HG03159 (cell line): ENCODE measurements around the gene BCAR1.
"Not testable (repeated sequence)": the region's sequence is repeated elsewhere in the genome, so short reads cannot be mapped to it uniquely, and the experiment has no call there.

Experiments
- ATAC-seq: cut with Tn5 transposase; IDR thresholded peaks from one replicate; pipeline ENCODE4 v1.9.1; 2021; ENCODE audit warnings: mild to moderate bottlenecking, moderate library complexity; ENCODE audit not compliant: unreplicated experiment

The BCAR1 gene

GRCh38 chr16:75240633-75241032 lies 10.8 kb downstream of the BCAR1 start:
- ATAC-seq: not testable (repeated sequence)

- no peak for ATAC-seq
Measured at GRCh38 chr16:75239542-75240122, 11.8 kb downstream of the BCAR1 start.

- no peak for ATAC-seq
Measured at GRCh38 chr16:75238853-75239541, 12.4 kb downstream of the BCAR1 start.

GRCh38 chr16:75238132-75238852 lies 13.1 kb downstream of the BCAR1 start:
- ATAC-seq: no peak

- ATAC-seq: no peak
Measured at GRCh38 chr16:75237398-75238131, 13.9 kb downstream of the BCAR1 start.

GRCh38 chr16:75236736-75237397 lies 14.6 kb downstream of the BCAR1 start:
- ATAC-seq: no peak

GRCh38 chr16:75236232-75236631 lies 15.2 kb downstream of the BCAR1 start:
- no peak for ATAC-seq

- no peak for ATAC-seq
Measured at GRCh38 chr16:75235721-75236193, 15.7 kb downstream of the BCAR1 start.

GRCh38 chr16:75234856-75235696 lies 16.3 kb downstream of the BCAR1 start:
- no peak for ATAC-seq

- no peak for ATAC-seq
Measured at GRCh38 chr16:75233611-75233938, 17.8 kb downstream of the BCAR1 start.

GRCh38 chr16:75231570-75231969 lies 19.9 kb downstream of the BCAR1 start:
- ATAC-seq: no peak

GRCh38 chr16:75230471-75231110 lies 20.8 kb downstream of the BCAR1 start:
- ATAC-seq: no peak

GRCh38 chr16:75229172-75230031 lies 22.0 kb downstream of the BCAR1 start:
- ATAC-seq: no peak

GRCh38 chr16:75228143-75228976 lies 23.1 kb downstream of the BCAR1 start:
- no peak for ATAC-seq

GRCh38 chr16:75227361-75228142 lies 23.9 kb downstream of the BCAR1 start:
- ATAC-seq: no peak

GRCh38 chr16:75226550-75227360 lies 24.7 kb downstream of the BCAR1 start:
- ATAC-seq: no peak
